ENCODE results near the gene KCNA5.

DNA sequence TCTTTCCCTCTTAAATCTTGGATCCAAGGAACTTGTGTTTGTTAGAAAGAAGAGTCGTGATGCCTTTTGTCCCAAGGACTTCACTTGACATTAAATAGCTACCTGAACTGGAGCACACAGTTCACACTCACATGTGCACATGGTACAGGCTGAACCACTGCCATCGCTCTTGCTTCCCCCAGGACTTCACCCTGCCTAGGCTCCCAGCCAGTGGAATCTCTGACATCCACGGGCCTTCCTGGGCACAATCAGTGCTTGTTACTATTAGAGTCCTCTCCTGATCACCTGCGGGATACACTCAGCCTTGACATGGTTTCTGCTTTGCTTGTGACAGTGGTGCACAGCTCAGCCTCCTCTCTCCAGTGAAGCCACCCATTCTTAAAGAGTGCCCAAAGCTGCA lies 49.1 kb upstream of the KCNA5 start:
- TF ChIP-seq EZH2 (IDR thresholded peaks at IDR 0.05; ENCODE audit: low read length, unreplicated experiment) = no peak
- TF ChIP-seq, protein P1, sequence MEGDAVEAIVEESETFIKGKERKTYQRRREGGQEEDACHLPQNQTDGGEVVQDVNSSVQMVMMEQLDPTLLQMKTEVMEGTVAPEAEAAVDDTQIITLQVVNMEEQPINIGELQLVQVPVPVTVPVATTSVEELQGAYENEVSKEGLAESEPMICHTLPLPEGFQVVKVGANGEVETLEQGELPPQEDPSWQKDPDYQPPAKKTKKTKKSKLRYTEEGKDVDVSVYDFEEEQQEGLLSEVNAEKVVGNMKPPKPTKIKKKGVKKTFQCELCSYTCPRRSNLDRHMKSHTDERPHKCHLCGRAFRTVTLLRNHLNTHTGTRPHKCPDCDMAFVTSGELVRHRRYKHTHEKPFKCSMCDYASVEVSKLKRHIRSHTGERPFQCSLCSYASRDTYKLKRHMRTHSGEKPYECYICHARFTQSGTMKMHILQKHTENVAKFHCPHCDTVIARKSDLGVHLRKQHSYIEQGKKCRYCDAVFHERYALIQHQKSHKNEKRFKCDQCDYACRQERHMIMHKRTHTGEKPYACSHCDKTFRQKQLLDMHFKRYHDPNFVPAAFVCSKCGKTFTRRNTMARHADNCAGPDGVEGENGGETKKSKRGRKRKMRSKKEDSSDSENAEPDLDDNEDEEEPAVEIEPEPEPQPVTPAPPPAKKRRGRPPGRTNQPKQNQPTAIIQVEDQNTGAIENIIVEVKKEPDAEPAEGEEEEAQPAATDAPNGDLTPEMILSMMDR (conservative IDR thresholded peaks at IDR 0.05; ENCODE audit: low read depth, low read length) = no peak
- no peak for TF ChIP-seq EZH2phosphoT487 (IDR thresholded peaks at IDR 0.05; ENCODE audit: borderline replicate concordance, low read length)
